PC-3 (cell line): ENCODE measurements around the gene GAB1. TPM values are rescaled to one million over a fixed set of nuclear protein-coding genes. Genes with fewer than 3 reads are reported as not detected.
A peak's percentile ranks its signal among the peaks of the same experiment; 100 is the strongest.

Source experiments
- ATAC-seq: fragments of 200-7000 bp; cut with Tn5 transposase; 2 replicates; pipeline ENCODE4 v1.9.1; 2020; ENCODE audit warnings: mild to moderate bottlenecking, moderate library complexity
- BruUV-seq: library from RNA; stranded (reverse); fragments of 400-500 nt; replicated peaks from 2 replicates; lab custom pipeline; 2021; lab: Mats Ljungman, UMichigan
- CTCF ChIA-PET: fragments of 300-600 bp; sonication (Branson Sonifier 250); formaldehyde crosslinking; loops from one replicate; lab custom pipeline; 2022; ENCODE audit warnings: antibody characterized with exemption; lab: Charles Lee
- POLR2A ChIA-PET: fragments of 300-600 bp; sonication (Branson Sonifier 250); formaldehyde crosslinking; loops from one replicate; lab custom pipeline; 2022; ENCODE audit warnings: antibody characterized with exemption; ENCODE audit not compliant: unreplicated experiment; lab: Charles Lee
- DNase-seq: peaks from one replicate; pipeline ENCODE4 v3.0.0-alpha.2; 2015
- H2AFZ ChIP-seq: fragments of 300-600 bp; sonication (generic); 2 replicates; pipeline ENCODE4 v1.6.0; 2016; ENCODE audit warnings: antibody characterized with exemption, low read length
- H3F3A ChIP-seq: fragments of 300-600 bp; sonication (generic); one replicate; pipeline ENCODE4 v1.6.0; 2017; ENCODE audit warnings: antibody characterized with exemption, low read length, control low read depth, mild to moderate bottlenecking; ENCODE audit not compliant: unreplicated experiment
- H3K27ac ChIP-seq: fragments of 300-600 bp; sonication (generic); 2 replicates; pipeline ENCODE4 v1.5.1; 2016; ENCODE audit warnings: mild to moderate bottlenecking, low read length
- H3K27me3 ChIP-seq: fragments of 300-600 bp; sonication (generic); 2 replicates; pipeline ENCODE4 v1.6.1; 2016; ENCODE audit warnings: low read length, mixed read lengths
- H3K36me3 ChIP-seq: fragments of 300-600 bp; sonication (generic); 2 replicates; pipeline ENCODE4 v1.6.1; 2016; ENCODE audit warnings: low read depth, mixed run types, low read length, mixed read lengths
- H3K4me1 ChIP-seq: fragments of 300-600 bp; sonication (generic); 2 replicates; pipeline ENCODE4 v1.5.1; 2016; ENCODE audit warnings: low read length; ENCODE audit not compliant: insufficient read depth
- H3K4me2 ChIP-seq: fragments of 300-600 bp; sonication (generic); 2 replicates; pipeline ENCODE4 v1.6.0; 2016; ENCODE audit warnings: low read length
- H3K4me3 ChIP-seq: fragments of 300-600 bp; sonication (generic); 2 replicates; pipeline ENCODE4 v1.5.1; 2016; ENCODE audit warnings: mild to moderate bottlenecking, low read length, mixed read lengths
- H3K79me2 ChIP-seq: fragments of 300-600 bp; sonication (generic); 2 replicates; pipeline ENCODE4 v1.6.1; 2017; ENCODE audit warnings: low read length, mixed read lengths
- H3K9ac ChIP-seq: fragments of 300-600 bp; sonication (generic); 2 replicates; pipeline ENCODE4 v1.6.0; 2016; ENCODE audit warnings: mild to moderate bottlenecking, low read length
- H3K9me2 ChIP-seq: fragments of 300-600 bp; sonication (generic); replicated peaks from 2 replicates; pipeline ENCODE4 v1.6.1; 2016; ENCODE audit warnings: mixed run types, low read length, mixed read lengths
- H3K9me3 ChIP-seq: fragments of 300-600 bp; sonication (generic); 2 replicates; pipeline ENCODE4 v1.6.1; 2016; ENCODE audit warnings: low read length, mixed read lengths
- H4K20me1 ChIP-seq: fragments of 300-600 bp; sonication (generic); 2 replicates; pipeline ENCODE4 v1.6.1; 2016; ENCODE audit warnings: low read length, mixed read lengths
- CTCF ChIP-seq: fragments of 300-600 bp; sonication (generic); conservative IDR thresholded peaks from 2 replicates; pipeline ENCODE4 v1.5.1; 2017; ENCODE audit warnings: antibody characterized with exemption, low read depth, mild to moderate bottlenecking, low read length
- EZH2 ChIP-seq: fragments of 300-600 bp; sonication (generic); IDR thresholded peaks from one replicate; pipeline ENCODE4 v1.6.1; 2017; ENCODE audit warnings: antibody characterized with exemption, mild to moderate bottlenecking, low read length; ENCODE audit not compliant: unreplicated experiment
- EZH2phosphoT487 ChIP-seq: fragments of 300-600 bp; sonication (generic); IDR thresholded peaks from 2 replicates; pipeline ENCODE4 v1.6.1; 2018; ENCODE audit warnings: mild to moderate bottlenecking, antibody characterized with exemption, low read length, borderline replicate concordance
- intact Hi-C: fragments of 100-400 bp; cut with micrococcal nuclease; formaldehyde crosslinking; loops from 2 replicates; pipeline ENCODE4 v1.9.0; 2023
- total RNA-seq: library from RNA; depleted of rRNA; stranded (reverse); fragments of >200 nt; gene quantifications from 2 replicates; pipeline ENCODE4 v1.2.3, GENCODE V29; 2014

The GAB1 gene
- total RNA-seq, 1 experiment from 2014 or later = 4.9 TPM

DNA sequence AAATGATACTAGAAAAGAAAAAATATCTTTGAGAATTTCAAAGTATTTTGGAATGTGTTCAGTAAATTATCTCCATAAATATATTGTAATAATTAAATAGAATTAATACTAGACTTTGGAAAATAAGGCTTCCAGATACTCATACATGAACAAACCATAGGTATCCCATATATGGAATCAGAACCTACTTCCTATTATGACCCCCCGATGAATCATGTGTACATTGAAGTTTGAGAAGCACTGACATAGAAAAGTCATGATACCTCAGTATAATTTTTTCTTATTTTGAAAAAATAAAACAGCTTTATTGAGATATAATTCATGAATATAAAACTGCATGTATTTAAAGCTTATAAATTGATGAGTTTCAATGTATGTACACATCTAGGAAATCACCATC, 149.6 kb downstream of the GAB1 start:
- H2AFZ ChIP-seq = no peak overlapping the region
- peak; percentile 61 for DNase-seq
- CTCF ChIA-PET = interaction anchor here (0.5 to 1.0 kb wide), 2 partner anchors 104 to 277 kb away, joined by 3 read pairs; no protein-coding TSS in a partner anchor
- intact Hi-C loops = loop anchor here (10.0 kb wide), 1 partner anchor 402 kb away; no protein-coding TSS in a partner anchor
- no peaks in the 10 kb centered on the region for H3K9me3 ChIP-seq
- no peaks in the 10 kb centered on the region for H3F3A ChIP-seq
- no peaks in the 10 kb centered on the region for H4K20me1 ChIP-seq
- no peaks in the 10 kb centered on the region for H3K36me3 ChIP-seq
- POLR2A ChIA-PET = no interaction called here
- H3K27ac ChIP-seq = no peak overlapping the region
- no peaks in the 10 kb centered on the region for H3K27me3 ChIP-seq
- no TSS peak for BruUV-seq
- H3K9me2 ChIP-seq = no peaks in the 10 kb centered on the region
- no peak overlapping the region; the same call in 1 of the 2 replicates for H3K4me2 ChIP-seq
- H3K79me2 ChIP-seq = no peaks in the 10 kb centered on the region
- no peak for TF ChIP-seq CTCF
- TF ChIP-seq EZH2phosphoT487 = no peak
- TF ChIP-seq EZH2 = no peak
- no peak overlapping the region for H3K4me3 ChIP-seq
- no peak overlapping the region for H3K9ac ChIP-seq
- H3K4me1 ChIP-seq = no peaks in the 10 kb centered on the region
- peak; percentile 72 for ATAC-seq

- H3K9me2 ChIP-seq = no peaks in the 10 kb centered on the region
- intact Hi-C loops = loop anchor here (10.0 kb wide), 1 partner anchor 404 kb away; no protein-coding TSS in a partner anchor
- ChIA-PET CTCF (no interaction called here), POLR2A (no interaction called here)
- H3K4me2 ChIP-seq = no peak overlapping the region
- H3K9ac ChIP-seq = no peak overlapping the region
- H3K27ac ChIP-seq = no peak overlapping the region
- ATAC-seq (no peak), DNase-seq (peak; percentile 28)
- H4K20me1 ChIP-seq = no peaks in the 10 kb centered on the region
- H3K27me3 ChIP-seq = no peaks in the 10 kb centered on the region
- no peaks in the 10 kb centered on the region for H3K36me3 ChIP-seq
- H2AFZ ChIP-seq = no peak overlapping the region
- no peak overlapping the region for H3K4me3 ChIP-seq
- TF ChIP-seq CTCF (no peak), EZH2phosphoT487 (no peak)
- H3K79me2 ChIP-seq = no peaks in the 10 kb centered on the region
- BruUV-seq = no TSS peak
- H3K4me1 ChIP-seq = no peaks in the 10 kb centered on the region
- no peaks in the 10 kb centered on the region for H3K9me3 ChIP-seq
- H3F3A ChIP-seq = no peaks in the 10 kb centered on the region
These were observed 152.0 kb downstream of the GAB1 start for GRCh38 chr4:143488687-143489086.

DNA sequence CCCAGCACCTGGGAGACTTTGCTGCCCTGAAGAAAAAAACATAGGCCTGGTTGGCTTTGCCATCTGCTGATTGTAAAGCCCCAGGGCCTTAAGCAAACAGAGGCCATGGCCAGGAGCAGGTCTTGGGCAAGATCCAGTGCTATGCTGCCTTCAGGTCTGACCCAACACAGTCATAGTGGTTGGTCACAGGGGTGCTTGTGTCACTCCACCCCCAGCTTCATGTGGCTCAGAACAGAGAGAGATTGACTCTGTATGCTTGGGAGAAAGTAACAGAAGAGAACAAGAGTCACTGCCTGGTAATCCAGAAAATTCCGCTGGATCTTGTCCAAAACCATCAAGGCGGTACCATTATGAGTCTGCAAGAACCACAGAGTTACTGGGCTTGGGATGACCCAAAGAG, 152.4 kb downstream of the GAB1 start:
- Histone ChIP-seq H3K9ac (no peak overlapping the region), H2AFZ (no peak overlapping the region), H3K4me1 (no peaks in the 10 kb centered on the region), H3K4me2 (no peak overlapping the region), H3K9me2 (no peaks in the 10 kb centered on the region), H3K36me3 (no peaks in the 10 kb centered on the region), H3K27ac (no peak overlapping the region), H3F3A (no peaks in the 10 kb centered on the region), H4K20me1 (no peaks in the 10 kb centered on the region), H3K27me3 (no peaks in the 10 kb centered on the region), H3K4me3 (no peak overlapping the region), H3K79me2 (no peaks in the 10 kb centered on the region), H3K9me3 (no peaks in the 10 kb centered on the region)
- CTCF ChIA-PET = interaction anchor here (0.6 kb wide), 1 partner anchor 114 kb away, joined by 3 read pairs; no protein-coding TSS in a partner anchor
- TF ChIP-seq EZH2 (no peak), CTCF (no peak), EZH2phosphoT487 (no peak)
- intact Hi-C loops = loop anchor here (10.0 kb wide), 1 partner anchor 404 kb away; no protein-coding TSS in a partner anchor
- no TSS peak for BruUV-seq
- ATAC-seq (no peak), DNase-seq (no peak)
- POLR2A ChIA-PET = no interaction called here
